Thyroid gland (tissue), 4 donors: ENCODE data around the gene SCMH1.

Experiments
- POLR2A ChIP-seq, 2 donors: fragments of 450-650 bp; IDR thresholded peaks; one replicate each; pipeline ENCODE4 v1.6.1; 2017; ENCODE audit warnings: antibody characterized with exemption in 2 of 2, mild to moderate bottlenecking in 2 of 2, moderate library complexity in 1 of 2
- TF ChIP-seq, protein P1 (sequence below), 6 experiments: fragments of 200-600 bp in 3 of 6; fragments of 450-650 bp in 3 of 6; sonication (generic) in 3 of 6; IDR thresholded peaks; one replicate each; pipeline ENCODE4 v1.5.1; 2016 to 2019; ENCODE audit warnings: antibody characterized with exemption in 6 of 6, mild to moderate bottlenecking in 2 of 6, inconsistent platforms in 1 of 6, moderate library complexity in 1 of 6

GRCh38 chr1:41103766-41104165 lies 138.3 kb downstream of the SCMH1 start:
- TF ChIP-seq, protein P1, sequence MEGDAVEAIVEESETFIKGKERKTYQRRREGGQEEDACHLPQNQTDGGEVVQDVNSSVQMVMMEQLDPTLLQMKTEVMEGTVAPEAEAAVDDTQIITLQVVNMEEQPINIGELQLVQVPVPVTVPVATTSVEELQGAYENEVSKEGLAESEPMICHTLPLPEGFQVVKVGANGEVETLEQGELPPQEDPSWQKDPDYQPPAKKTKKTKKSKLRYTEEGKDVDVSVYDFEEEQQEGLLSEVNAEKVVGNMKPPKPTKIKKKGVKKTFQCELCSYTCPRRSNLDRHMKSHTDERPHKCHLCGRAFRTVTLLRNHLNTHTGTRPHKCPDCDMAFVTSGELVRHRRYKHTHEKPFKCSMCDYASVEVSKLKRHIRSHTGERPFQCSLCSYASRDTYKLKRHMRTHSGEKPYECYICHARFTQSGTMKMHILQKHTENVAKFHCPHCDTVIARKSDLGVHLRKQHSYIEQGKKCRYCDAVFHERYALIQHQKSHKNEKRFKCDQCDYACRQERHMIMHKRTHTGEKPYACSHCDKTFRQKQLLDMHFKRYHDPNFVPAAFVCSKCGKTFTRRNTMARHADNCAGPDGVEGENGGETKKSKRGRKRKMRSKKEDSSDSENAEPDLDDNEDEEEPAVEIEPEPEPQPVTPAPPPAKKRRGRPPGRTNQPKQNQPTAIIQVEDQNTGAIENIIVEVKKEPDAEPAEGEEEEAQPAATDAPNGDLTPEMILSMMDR (IDR thresholded peaks at IDR 0.05), result no peak
- TF ChIP-seq POLR2A (IDR thresholded peaks at IDR 0.05), result no peak
